ENCODE results near the gene TIGD1.

DNA sequence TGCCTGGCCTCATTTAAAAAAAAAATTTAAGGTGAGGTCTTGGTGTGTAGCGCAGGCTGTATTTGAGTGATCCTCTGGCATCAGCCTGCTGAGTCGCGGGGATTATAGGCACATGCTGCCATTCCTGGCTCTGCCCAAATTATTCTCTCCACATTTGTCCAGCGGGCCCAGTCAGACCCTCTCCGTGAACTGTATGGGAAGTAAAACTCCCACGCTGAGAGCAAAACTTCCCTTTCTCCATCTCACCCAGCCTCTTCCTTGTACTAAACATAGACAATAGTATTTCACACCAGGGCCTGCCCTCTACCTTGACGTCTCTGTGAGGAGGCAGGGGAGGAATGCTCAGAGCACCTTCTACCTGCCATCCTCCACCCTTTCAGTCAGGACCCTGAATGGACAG, 37.2 kb upstream of the TIGD1 start:
- no peak for TF ChIP-seq POLR2A (IDR thresholded peaks at IDR 0.05)
- no peak for TF ChIP-seq POLR2AphosphoS5 (IDR thresholded peaks at IDR 0.05)
- no peak for TF ChIP-seq EP300 (IDR thresholded peaks at IDR 0.05)
